DND-41 (cell line): ENCODE results near the gene SMARCC1.

Experiments
- EZH2 ChIP-seq: IDR thresholded peaks from 3 replicates; pipeline ENCODE4 v1.6.1; 2012; ENCODE audit warnings: borderline replicate concordance, low read depth, mild to moderate bottlenecking, moderate library complexity, low read length, inconsistent platforms; ENCODE audit not compliant: severe bottlenecking
- TF ChIP-seq, protein P1 (sequence below): IDR thresholded peaks from 2 replicates; pipeline ENCODE4 v1.5.1; 2012; ENCODE audit warnings: borderline replicate concordance, low read length, moderate library complexity, mild to moderate bottlenecking; ENCODE audit not compliant: poor library complexity, severe bottlenecking; ENCODE audit errors: extremely low read depth

- TF ChIP-seq, protein P1, sequence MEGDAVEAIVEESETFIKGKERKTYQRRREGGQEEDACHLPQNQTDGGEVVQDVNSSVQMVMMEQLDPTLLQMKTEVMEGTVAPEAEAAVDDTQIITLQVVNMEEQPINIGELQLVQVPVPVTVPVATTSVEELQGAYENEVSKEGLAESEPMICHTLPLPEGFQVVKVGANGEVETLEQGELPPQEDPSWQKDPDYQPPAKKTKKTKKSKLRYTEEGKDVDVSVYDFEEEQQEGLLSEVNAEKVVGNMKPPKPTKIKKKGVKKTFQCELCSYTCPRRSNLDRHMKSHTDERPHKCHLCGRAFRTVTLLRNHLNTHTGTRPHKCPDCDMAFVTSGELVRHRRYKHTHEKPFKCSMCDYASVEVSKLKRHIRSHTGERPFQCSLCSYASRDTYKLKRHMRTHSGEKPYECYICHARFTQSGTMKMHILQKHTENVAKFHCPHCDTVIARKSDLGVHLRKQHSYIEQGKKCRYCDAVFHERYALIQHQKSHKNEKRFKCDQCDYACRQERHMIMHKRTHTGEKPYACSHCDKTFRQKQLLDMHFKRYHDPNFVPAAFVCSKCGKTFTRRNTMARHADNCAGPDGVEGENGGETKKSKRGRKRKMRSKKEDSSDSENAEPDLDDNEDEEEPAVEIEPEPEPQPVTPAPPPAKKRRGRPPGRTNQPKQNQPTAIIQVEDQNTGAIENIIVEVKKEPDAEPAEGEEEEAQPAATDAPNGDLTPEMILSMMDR = no peak
- no peak for TF ChIP-seq EZH2
Observed at GRCh38 chr3:47603332-47603731, 178.4 kb downstream of the SMARCC1 start.
